ENCODE measurements around the gene PRSS56. TPM values are rescaled to one million over a fixed set of nuclear protein-coding genes. Genes with fewer than 3 reads are reported as not detected.

The PRSS56 gene
- total and polyA plus RNA-seq, 8 donors, result not detected

GRCh38 chr2:232543928-232544631 lies 23.9 kb downstream of the PRSS56 start:
- no peak overlapping the region for H3K4me3 ChIP-seq
- no peak overlapping the region for H3K27ac ChIP-seq
- TF ChIP-seq EP300 (IDR thresholded peaks at IDR 0.05) (no peak), CTCF (IDR thresholded peaks at IDR 0.05) (no peak), POLR2A (IDR thresholded peaks at IDR 0.05) (no peak), POLR2AphosphoS5 (IDR thresholded peaks at IDR 0.05) (no peak)
- WGBS, 5 donors, result 89 to 92% (median 91%) methylated on average over 8 to 19 of the region's 19 CpGs
- peaks cover 0 to 17% (median 4%) of the 10 kb centered on the region in 4 donors for H3K4me1 ChIP-seq
- intact Hi-C loops (cut with DNase I; ENCODE audit: low total_unique reads), result no loop called here
- DNase-seq, result no peak
- H3K9me3 ChIP-seq, result peaks cover 0 to 2% (median 0%) of the 10 kb centered on the region in 4 donors
- peaks cover 0 to 18% (median 0%) of the 10 kb centered on the region in 3 donors for H3K27me3 ChIP-seq
- peaks cover 0 to 21% (median 10%) of the 10 kb centered on the region in 4 donors for H3K36me3 ChIP-seq

- H3K9me3 ChIP-seq, result peaks cover 0 to 4% (median 0%) of the 10 kb centered on the region in 4 donors
- H3K4me3 ChIP-seq, result no peak overlapping the region
- WGBS, 5 donors, result 81 to 89% (median 87%) methylated on average over 6 of the region's 6 CpGs
- peaks cover 0 to 21% (median 10%) of the 10 kb centered on the region in 4 donors for H3K36me3 ChIP-seq
- H3K27ac ChIP-seq, result no peak overlapping the region
- TF ChIP-seq POLR2AphosphoS5 (IDR thresholded peaks at IDR 0.05), result no peak
- DNase-seq, result no peak
- intact Hi-C loops (cut with DNase I; ENCODE audit: low total_unique reads), result no loop called here
- peaks cover 0 to 12% (median 0%) of the 10 kb centered on the region in 3 donors for H3K27me3 ChIP-seq
- peaks cover 5 to 23% (median 10%) of the 10 kb centered on the region in 4 donors for H3K4me1 ChIP-seq
These were observed 24.5 kb downstream of the PRSS56 start for GRCh38 chr2:232544674-232545073.

GRCh38 chr2:232545511-232546375 lies 25.6 kb downstream of the PRSS56 start:
- intact Hi-C loops (cut with DNase I; ENCODE audit: low total_unique reads), result no loop called here
- Histone ChIP-seq H3K4me3 (no peak overlapping the region), H3K27me3 (peaks cover 0 to 1% (median 0%) of the 10 kb centered on the region in 3 donors), H3K9me3 (peaks cover 0 to 4% (median 0%) of the 10 kb centered on the region in 4 donors), H3K27ac (no peak overlapping the region), H3K4me1 (peaks cover 7 to 27% (median 11%) of the 10 kb centered on the region in 4 donors), H3K36me3 (peaks cover 0 to 21% (median 10%) of the 10 kb centered on the region in 4 donors)
- no peak for DNase-seq
- TF ChIP-seq POLR2A (IDR thresholded peaks at IDR 0.05), result no peak
- no peak for TF ChIP-seq CTCF (IDR thresholded peaks at IDR 0.05)
- no peak for TF ChIP-seq POLR2AphosphoS5 (IDR thresholded peaks at IDR 0.05)
- no peak for TF ChIP-seq EP300 (IDR thresholded peaks at IDR 0.05)
- WGBS, 5 donors, result 82 to 88% (median 85%) methylated on average over 13 to 17 of the region's 17 CpGs

- intact Hi-C loops (cut with DNase I; ENCODE audit: low total_unique reads), result no loop called here
- peaks cover 0 to 34% (median 14%) of the 10 kb centered on the region in 4 donors for H3K36me3 ChIP-seq
- 97 to 99% (median 98%) methylated on average over 6 of the region's 6 CpGs for WGBS, 5 donors
- no peak overlapping the region for H3K4me3 ChIP-seq
- TF ChIP-seq POLR2A (IDR thresholded peaks at IDR 0.05), result no peak
- no peak for TF ChIP-seq EP300 (IDR thresholded peaks at IDR 0.05)
- no peak for TF ChIP-seq POLR2AphosphoS5 (IDR thresholded peaks at IDR 0.05)
- TF ChIP-seq CTCF (IDR thresholded peaks at IDR 0.05), result no peak
- H3K27ac ChIP-seq, result no peak overlapping the region
- peaks cover 18 to 46% (median 27%) of the 10 kb centered on the region in 4 donors for H3K4me1 ChIP-seq
- no peaks in the 10 kb centered on the region for H3K27me3 ChIP-seq
- peaks cover 0 to 4% (median 0%) of the 10 kb centered on the region in 4 donors for H3K9me3 ChIP-seq
- DNase-seq, result no peak
These were observed 27.8 kb downstream of the PRSS56 start for GRCh38 chr2:232547991-232548390.
